GM19238 (cell line): ENCODE measurements around the gene SLC6A3.
A peak's percentile ranks its signal among the peaks of the same experiment; 100 is the strongest.

Source experiments
- DNase-seq: peaks from one replicate; pipeline ENCODE4 v3.0.0; 2011; ENCODE audit warnings: low spot score; ENCODE audit not compliant: insufficient read length

SLC6A3 gene

DNA sequence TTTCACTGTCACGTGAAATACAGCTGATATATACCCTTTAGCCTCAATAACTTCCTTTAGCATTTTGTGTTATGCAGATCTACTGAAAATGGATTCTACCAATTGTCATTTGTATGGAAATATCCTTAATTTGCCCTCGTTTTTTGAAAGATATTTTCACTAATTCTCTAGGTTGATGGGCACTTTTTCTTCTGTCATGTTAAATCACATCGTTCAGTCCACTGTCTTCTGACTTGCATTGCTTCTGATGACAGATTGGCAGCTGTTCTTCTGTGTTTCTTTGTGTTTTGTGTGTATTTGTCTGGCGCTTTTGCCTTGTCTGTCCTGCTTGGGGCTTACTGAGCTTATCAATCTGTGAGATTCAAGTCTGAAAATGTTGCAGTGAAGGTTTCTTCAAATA is 90.7 kb downstream of the SLC6A3 start:
- DNase-seq = no peak

DNA sequence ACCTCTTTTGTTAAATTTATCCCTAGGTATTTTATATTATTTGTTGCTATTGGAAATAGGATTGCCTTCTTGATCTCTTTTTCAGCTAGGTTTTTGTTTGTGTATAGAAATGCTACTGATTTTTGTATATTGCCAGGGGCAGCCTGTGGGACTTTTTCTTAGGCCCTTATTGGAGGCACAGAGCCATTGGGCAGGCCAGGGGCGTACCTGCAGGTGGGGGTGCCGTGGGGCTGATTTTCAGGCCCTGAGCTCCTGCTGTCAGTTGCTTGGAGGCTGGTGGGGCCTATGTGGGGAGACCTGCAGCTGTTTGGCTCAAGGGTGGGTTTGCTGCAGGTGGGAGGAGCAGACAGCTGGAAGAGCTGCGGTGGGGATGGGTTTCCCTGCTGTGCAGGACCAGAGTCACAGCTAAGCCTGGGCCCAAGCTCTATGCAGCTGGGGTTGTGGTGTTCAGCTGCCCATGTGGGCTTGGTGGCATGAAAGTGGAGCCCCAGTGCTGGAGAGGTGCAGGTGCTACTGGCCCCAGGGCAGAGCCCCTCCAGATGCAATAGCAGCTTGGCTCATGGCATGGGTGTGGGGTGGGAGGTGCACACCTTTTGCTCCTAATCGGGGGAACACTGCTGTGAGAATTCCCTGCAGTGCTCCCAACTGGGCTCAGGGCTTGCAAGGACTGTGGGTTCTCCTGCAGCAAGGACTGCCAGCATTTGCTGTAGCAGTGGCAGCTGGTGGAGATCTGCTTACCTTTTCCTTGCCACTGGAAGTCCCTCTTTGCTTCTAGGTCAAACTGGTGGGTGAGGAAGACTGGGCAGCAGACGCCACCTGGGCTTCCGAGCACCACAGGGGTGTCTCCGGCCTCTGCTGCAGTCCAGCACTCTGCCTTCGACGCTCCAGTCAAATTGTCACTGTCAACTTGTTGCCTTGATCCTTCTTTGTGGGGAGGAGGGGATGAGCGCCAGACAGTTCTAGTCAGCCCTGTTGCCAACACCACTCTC is 92.7 kb downstream of the SLC6A3 start:
- DNase-seq = no peak

DNA sequence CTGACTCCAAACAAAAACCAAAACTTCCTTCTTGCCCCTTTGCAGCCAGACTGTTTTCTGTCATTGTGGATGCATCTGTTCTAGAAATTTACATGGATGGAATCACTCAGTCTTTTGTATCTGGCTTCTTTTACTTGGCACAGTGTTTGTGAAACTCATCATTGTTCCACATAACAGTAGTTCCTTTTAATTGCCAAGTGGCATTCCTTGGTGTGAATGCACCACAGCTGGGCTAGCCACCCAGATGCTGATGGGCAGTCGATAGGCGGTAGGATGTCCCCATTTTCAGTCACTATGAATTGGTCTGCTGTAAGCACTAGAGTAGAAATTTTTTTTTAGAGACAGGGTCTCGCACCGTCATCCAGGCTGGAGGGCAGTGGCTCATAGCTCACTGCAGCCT is 94.1 kb downstream of the SLC6A3 start:
- DNase-seq = no peak

DNA sequence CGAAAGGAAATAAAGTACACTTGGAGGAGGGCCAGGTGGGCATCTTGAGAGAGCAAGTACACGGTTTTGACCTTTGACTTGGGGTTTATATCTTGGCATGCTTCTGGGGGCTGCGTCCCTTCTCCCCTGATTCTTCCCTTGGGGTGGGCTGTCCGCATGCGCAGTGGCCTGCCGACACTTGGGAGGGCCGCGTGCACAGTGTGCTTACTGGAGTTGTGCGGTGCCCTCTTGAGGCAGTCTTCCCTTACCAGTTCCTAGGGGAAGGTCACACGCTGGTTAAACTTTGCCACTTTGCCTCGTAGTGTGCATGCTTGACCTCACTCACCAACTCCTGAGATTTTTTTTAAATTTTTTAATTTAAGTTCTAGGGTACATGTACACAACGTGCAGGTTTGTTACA is 96.0 kb downstream of the SLC6A3 start:
- no peak for DNase-seq

DNA sequence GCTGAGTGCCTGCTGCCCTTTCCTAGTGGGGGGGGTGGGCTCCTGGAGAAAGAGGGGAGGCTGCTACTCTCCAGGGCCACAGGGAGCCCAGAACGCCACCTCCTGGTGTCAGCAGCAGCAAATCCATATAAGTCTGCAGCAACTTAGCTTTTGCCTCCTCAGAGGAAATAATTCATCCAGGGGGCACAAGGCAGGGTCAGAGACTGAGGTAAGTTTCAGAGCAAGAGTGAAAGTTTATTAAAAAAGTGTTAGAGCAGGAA is 96.3 kb downstream of the SLC6A3 start:
- no peak for DNase-seq

DNA sequence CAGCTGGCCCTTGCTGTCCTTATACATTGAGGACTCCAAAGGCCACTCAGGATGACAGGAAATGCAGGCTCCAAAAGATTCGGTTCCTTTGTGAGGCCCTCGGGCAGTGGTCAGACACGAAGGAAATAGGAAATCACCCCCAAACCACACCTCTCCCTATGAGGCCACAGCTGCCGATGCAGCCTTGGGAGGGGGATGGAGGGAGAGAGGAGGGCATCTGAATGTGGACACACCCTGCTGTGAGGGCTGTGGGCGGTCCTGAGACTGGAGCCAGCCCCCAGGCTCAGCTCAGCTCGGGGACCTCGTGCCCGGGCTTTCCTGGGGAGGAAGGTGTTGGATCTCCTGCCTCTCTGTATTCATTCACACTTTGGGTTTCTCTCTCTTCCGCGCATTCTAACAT is 97.7 kb downstream of the SLC6A3 start:
- DNase-seq = no peak

DNA sequence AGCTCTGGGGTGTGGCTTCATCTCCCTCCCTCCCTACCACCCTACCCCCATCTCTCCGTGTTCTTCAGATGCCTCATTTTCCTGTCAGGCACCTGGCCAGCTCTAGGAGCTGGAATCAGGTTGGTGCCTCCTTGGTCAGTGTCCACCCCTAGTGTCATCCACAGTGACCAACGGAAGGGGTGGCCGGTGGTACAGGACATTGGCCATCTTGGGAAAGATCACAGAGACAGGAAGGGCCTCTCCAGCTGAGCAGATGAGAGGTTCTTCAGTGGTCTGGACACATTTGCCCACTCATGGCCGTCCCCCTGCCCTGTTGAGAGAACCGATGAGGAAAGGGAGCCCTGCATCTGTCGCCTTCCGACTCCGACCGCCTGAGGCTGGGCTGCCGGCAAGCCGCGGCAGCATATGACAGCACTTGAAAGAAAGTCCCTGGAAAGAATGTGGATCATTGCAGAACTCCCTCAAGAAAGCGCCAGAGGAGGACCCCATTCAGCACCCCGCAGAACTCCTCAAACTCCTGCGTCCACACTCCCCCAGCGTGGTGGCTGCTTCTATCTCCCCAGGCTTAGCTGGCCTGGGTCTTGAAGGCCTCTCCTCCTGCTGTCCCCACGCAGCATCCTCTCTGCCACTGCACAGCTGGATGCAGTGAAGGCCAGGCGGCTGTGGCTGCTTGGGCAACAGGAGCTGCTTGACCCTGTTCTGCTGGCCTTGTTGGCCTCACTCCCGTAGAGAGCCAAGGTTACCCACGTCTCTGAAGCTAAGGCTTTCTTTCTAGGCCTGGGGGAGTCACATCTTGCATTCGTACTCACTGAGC is 98.4 kb downstream of the SLC6A3 start:
- no peak for DNase-seq

DNA sequence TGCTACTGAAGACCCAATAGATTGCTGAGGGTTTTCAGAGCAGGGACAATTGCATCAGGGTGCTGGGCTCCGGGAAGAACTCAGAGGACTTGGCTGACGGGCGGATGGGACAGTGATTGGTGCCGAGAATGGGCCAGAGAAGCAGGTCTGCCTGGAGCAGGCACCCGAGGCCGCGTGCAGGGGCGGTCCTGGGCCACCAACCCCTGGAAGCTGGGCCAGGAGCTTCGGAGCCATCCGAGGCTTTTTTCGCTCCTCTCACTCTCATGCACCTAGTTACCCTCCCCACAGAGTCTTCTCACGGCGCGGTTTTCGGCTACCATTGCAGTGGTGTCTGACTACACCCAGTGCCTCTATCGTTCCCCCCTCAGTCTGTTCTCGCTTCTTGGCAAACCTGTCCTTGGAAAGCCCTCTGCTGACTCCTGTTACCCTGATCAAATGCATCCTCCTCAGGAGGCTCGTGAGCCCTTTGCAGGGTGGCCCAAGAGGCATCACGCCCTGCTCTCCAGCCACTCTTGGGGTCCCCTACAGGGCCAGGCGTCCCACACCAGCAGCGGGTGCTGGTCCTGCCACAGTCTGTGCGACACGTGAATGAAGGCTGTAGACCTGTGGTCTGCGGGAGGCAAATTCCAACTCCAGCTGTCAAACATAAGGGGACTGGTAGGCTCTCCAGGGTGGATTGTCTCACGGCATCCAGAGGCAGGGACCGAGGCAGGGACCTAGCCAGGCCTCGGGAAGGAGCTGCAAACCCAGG is 99.2 kb downstream of the SLC6A3 start:
- DNase-seq = no peak

DNA sequence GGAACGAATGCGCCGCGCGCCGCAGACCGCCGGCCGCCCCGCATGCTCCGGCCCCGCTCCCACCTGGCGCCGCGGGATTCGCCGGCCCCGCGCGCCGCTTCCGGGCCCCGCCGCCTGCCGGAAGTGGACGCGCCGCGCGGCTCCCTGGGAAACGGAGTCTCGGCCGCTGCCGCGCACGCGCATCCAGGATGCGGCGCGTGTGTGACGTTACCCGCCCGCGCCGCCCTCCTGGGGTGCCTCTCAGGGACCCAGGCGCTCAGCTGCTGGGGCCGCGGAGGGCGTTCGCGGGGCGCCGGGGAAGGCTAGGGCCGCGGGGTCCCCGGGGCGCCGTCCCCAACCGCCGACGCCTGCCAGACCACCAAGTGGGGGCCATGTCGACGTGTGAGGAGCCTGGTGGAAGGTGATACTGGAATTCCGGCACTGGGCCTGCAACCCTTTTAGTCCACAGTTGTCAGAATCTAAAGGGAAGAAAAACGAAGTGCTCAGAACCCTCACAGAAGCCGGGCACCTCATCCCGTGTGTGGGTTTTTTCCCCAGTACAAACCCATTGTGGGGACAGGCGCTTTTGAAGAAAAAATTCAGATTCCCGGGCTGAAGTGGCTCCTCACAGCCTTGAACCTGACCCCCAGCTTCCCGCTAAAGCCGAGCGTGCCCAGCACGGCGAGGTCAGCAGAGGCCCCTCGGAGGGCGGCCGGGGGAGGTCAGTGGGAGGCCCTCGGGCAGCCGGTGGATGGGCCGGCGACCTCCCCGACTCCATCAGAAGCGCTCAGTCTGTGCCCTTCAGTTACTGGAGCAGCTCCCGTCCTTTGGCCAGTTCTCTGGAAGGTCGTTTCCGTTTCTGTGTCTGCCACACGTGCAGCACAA is 100.0 kb downstream of the SLC6A3 start, which contains the start of gene CLPTM1L:
TSS of gene CLPTM1L (minus strand) at position 125 of the 864 bp plus-strand sequence. CDS start 258 bp downstream, outside the sequence.
- peak; percentile 99 for DNase-seq

DNA sequence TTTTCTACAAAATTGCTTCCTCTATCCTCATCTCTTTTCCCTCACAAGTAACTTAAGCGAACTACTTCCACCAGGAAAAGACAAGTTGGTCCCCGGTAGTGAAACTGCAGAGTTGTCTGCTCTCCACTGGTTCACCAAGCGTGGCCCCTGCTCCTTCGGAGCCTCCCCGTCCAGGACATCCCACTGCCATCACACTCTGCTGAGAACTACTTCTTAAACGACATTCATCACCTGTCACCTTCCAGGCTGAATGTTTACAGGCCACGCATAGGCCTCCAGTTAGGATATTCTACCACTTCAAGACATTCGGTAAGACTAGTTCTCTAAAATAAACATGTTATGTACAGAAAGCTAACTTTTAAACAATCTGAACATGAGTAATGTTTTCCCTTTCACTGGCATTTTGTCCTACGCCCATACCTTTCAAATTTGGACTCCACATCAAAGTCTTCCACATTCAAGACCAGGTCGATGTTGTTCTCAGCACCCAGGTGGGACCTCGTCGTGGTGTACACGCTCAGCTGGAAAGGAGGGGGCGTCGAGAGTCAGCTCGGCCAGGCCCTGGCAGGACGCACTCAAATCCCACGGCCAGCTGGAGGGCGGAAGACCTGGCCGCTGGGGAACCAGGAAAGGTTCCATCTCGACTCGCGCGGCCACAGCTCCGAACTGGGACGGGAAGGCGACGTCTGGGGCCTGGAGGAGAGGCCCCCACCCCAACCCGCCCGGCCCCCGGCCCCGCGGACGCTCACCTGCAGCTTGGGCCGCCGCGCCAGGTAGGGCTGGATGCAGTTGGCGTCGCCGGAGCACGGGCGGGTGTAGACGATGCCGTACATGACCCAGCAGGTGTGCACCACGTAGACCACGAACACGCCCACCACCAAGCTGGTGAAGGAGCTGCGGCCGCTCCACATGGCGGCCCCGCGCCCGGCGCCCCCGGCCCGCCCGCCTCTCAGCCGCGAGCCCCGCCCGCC is 101.0 kb downstream of the SLC6A3 start:
- peak; percentile 30 for DNase-seq

DNA sequence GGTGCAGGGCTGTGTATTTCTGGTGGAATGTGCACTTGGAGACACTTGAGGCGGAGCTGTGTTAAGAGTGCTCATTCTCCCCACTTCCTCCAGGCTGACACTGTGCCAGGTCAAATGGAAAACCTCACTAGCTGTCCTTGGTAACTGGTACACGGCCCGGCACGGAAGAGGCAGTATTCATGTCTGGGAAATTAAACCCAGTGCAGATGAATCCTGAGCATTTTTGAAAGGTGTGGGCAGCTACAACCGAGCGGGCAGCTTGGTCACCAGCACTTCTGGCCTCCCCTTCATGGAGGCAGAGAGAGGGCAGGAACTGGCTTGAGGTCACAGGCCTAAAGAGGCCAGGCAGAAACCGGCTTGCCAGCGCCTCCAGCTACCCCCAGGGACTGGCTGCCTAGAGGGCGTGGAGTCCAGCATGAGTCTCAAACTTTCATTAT is 101.9 kb downstream of the SLC6A3 start:
- DNase-seq = no peak
